SH-SY5Y (cell line): Measurements from ENCODE around the gene TMEM131.

Experiments used
- GATA2 ChIP-seq: IDR thresholded peaks from 2 replicates; pipeline ENCODE4 v1.6.1; 2011; ENCODE audit warnings: mild to moderate bottlenecking, low read depth, low read length
- GATA3 ChIP-seq: IDR thresholded peaks from 2 replicates; pipeline ENCODE4 v1.6.1; 2011; ENCODE audit warnings: low read depth, mild to moderate bottlenecking, low read length, moderate library complexity

GRCh38 chr2:97757062-97757461 lies 238.7 kb downstream of the TMEM131 start:
- TF ChIP-seq GATA2 (no peak), GATA3 (no peak)
